ENCODE results near the gene CREB3L1. TPM values are rescaled to one million over a fixed set of nuclear protein-coding genes. Genes with fewer than 3 reads are reported as not detected.
A peak's percentile ranks its signal among the peaks of the same experiment; 100 is the strongest.

CREB3L1 gene
- total and polyA plus RNA-seq, 2 experiments from 2014 or later = 8.5 to 10.4 TPM

DNA sequence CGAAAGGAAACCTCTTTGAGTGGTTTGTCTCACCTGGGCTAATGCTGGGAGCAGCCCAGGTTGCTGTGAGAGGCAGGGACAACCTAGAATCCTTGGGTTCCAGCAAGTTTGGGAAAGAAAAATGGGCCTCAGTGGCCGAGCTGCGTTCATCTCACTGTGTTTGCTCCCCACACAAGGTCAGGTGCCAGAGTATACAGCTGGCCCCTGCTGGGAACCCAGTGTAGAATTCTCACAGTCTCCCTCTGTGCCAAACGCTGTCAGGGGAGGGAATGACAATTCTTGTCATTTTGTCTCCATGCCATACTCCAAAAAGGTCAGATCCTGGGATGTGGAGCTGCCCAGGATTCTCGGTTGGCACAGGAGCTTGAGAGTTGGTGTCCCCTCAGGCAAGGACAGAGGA, 74.1 kb downstream of the CREB3L1 start (continued):
- TF ChIP-seq, protein P1, sequence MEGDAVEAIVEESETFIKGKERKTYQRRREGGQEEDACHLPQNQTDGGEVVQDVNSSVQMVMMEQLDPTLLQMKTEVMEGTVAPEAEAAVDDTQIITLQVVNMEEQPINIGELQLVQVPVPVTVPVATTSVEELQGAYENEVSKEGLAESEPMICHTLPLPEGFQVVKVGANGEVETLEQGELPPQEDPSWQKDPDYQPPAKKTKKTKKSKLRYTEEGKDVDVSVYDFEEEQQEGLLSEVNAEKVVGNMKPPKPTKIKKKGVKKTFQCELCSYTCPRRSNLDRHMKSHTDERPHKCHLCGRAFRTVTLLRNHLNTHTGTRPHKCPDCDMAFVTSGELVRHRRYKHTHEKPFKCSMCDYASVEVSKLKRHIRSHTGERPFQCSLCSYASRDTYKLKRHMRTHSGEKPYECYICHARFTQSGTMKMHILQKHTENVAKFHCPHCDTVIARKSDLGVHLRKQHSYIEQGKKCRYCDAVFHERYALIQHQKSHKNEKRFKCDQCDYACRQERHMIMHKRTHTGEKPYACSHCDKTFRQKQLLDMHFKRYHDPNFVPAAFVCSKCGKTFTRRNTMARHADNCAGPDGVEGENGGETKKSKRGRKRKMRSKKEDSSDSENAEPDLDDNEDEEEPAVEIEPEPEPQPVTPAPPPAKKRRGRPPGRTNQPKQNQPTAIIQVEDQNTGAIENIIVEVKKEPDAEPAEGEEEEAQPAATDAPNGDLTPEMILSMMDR (conservative IDR thresholded peaks at IDR 0.05; ENCODE audit: low read depth in 2 of 2) = no peak
- TF ChIP-seq, protein P2, sequence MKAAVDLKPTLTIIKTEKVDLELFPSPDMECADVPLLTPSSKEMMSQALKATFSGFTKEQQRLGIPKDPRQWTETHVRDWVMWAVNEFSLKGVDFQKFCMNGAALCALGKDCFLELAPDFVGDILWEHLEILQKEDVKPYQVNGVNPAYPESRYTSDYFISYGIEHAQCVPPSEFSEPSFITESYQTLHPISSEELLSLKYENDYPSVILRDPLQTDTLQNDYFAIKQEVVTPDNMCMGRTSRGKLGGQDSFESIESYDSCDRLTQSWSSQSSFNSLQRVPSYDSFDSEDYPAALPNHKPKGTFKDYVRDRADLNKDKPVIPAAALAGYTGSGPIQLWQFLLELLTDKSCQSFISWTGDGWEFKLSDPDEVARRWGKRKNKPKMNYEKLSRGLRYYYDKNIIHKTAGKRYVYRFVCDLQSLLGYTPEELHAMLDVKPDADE (IDR thresholded peaks at IDR 0.05) = no peak

DNA sequence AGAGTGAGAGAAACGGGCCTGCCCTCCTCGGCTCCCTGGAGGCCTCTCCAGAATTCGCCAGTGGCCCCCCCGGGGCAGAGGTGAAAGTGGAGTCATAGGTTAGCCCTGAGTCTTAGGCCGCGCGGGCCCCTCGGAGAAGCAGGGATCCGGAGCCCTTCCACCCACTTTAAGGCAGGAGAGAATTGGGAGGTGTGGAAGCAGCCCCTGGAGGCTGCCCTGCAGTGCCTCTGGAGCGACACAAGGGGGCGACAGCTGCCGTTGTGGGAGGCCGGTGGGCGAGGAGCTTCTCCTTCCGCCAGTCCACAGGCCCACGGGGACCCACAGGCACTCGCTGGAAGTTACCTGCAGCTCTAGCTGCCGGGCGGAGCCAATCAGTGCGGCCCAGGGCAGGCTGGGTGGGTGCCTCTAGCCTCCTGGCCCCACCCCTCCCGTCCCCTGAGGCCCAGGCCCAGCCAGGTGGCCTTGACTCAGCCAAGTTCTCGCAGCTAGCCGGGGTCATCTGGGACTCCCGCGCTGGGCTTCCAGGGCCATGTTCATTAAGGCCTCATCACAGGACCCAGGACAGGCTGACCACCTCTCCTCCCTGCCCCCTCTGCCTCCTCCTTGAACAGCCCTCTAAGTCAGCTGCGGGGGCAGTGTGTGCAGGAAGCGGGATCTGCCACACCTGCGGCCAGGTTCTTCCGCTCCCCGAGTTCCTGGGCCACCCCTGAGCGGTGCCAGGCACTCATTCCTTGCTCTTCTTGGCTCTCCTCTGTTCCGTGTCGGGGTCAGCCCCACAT, 74.8 kb downstream of the CREB3L1 start:
- Mint-ChIP-seq H3K9me3 (no peaks in the 10 kb centered on the region), H3K36me3 (ENCODE audit: low read depth) (peaks cover 3% of the 10 kb centered on the region; the same call in 2 of the 3 replicates), H3K27me3 (ENCODE audit: insufficient read depth, low read depth, poor library complexity) (peaks cover 8% of the 10 kb centered on the region), H3K27ac (peak overlapping the region; percentile 82), H3K4me1 (peaks cover 69% of the 10 kb centered on the region), H3K4me3 (peak overlapping the region; percentile 40; the same call in 2 of the 3 replicates)
- DNase-seq (ENCODE audit: low spot score) = peak; percentile 85
- Histone ChIP-seq H3K27ac (ENCODE audit: low read depth) (peak overlapping the region; percentile 63; the same call in 1 of the 2 replicates), H3K79me2 (replicated peaks; ENCODE audit: insufficient read depth) (peaks cover 86% of the 10 kb centered on the region), H2AFZ (no peak overlapping the region), H3K4me1 (ENCODE audit: insufficient read depth) (peaks cover 53% of the 10 kb centered on the region), H3K4me2 (peak overlapping the region; percentile 69), H3K9me2 (ENCODE audit: insufficient read depth) (no peaks in the 10 kb centered on the region), H3K4me3 (no peak overlapping the region), H4K20me1 (replicated peaks; ENCODE audit: insufficient read depth) (peaks cover 34% of the 10 kb centered on the region), H3K27me3 (ENCODE audit: insufficient read depth) (no peaks in the 10 kb centered on the region), H3F3A (replicated peaks; ENCODE audit: low read depth) (peaks cover 6% of the 10 kb centered on the region; the same call in 1 of the 2 replicates), H3K36me3 (ENCODE audit: insufficient read depth) (no peaks in the 10 kb centered on the region; the same call in 1 of the 2 replicates)
- TF ChIP-seq STAT1 (IDR thresholded peaks at IDR 0.05; ENCODE audit: unreplicated experiment) (no peak), POLR2AphosphoS5 (IDR thresholded peaks at IDR 0.05; ENCODE audit: low read depth) (no peak), ZNF114 (CRISPR knock-in tag; IDR thresholded peaks at IDR 0.05) (no peak), EZH2phosphoT487 (IDR thresholded peaks at IDR 0.05; ENCODE audit: unreplicated experiment) (no peak)
- TF ChIP-seq, protein P1 (conservative IDR thresholded peaks at IDR 0.05; ENCODE audit: low read depth in 2 of 2) = peak; percentile 87 to 90
- TF ChIP-seq, protein P3, sequence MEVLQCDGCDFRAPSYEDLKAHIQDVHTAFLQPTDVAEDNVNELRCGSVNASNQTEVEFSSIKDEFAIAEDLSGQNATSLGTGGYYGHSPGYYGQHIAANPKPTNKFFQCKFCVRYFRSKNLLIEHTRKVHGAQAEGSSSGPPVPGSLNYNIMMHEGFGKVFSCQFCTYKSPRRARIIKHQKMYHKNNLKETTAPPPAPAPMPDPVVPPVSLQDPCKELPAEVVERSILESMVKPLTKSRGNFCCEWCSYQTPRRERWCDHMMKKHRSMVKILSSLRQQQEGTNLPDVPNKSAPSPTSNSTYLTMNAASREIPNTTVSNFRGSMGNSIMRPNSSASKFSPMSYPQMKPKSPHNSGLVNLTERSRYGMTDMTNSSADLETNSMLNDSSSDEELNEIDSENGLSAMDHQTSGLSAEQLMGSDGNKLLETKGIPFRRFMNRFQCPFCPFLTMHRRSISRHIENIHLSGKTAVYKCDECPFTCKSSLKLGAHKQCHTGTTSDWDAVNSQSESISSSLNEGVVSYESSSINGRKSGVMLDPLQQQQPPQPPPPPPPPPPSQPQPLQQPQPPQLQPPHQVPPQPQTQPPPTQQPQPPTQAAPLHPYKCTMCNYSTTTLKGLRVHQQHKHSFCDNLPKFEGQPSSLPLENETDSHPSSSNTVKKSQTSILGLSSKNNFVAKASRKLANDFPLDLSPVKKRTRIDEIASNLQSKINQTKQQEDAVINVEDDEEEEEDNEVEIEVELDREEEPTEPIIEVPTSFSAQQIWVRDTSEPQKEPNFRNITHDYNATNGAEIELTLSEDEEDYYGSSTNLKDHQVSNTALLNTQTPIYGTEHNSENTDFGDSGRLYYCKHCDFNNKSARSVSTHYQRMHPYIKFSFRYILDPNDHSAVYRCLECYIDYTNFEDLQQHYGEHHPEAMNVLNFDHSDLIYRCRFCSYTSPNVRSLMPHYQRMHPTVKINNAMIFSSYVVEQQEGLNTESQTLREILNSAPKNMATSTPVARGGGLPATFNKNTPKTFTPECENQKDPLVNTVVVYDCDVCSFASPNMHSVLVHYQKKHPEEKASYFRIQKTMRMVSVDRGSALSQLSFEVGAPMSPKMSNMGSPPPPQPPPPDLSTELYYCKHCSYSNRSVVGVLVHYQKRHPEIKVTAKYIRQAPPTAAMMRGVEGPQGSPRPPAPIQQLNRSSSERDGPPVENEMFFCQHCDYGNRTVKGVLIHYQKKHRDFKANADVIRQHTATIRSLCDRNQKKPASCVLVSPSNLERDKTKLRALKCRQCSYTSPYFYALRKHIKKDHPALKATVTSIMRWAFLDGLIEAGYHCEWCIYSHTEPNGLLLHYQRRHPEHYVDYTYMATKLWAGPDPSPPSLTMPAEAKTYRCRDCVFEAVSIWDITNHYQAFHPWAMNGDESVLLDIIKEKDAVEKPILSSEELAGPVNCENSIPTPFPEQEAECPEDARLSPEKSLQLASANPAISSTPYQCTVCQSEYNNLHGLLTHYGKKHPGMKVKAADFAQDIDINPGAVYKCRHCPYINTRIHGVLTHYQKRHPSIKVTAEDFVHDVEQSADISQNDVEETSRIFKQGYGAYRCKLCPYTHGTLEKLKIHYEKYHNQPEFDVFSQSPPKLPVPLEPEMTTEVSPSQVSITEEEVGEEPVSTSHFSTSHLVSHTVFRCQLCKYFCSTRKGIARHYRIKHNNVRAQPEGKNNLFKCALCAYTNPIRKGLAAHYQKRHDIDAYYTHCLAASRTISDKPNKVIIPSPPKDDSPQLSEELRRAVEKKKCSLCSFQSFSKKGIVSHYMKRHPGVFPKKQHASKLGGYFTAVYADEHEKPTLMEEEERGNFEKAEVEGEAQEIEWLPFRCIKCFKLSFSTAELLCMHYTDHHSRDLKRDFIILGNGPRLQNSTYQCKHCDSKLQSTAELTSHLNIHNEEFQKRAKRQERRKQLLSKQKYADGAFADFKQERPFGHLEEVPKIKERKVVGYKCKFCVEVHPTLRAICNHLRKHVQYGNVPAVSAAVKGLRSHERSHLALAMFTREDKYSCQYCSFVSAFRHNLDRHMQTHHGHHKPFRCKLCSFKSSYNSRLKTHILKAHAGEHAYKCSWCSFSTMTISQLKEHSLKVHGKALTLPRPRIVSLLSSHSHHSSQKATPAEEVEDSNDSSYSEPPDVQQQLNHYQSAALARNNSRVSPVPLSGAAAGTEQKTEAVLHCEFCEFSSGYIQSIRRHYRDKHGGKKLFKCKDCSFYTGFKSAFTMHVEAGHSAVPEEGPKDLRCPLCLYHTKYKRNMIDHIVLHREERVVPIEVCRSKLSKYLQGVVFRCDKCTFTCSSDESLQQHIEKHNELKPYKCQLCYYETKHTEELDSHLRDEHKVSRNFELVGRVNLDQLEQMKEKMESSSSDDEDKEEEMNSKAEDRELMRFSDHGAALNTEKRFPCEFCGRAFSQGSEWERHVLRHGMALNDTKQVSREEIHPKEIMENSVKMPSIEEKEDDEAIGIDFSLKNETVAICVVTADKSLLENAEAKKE (CRISPR knock-in tag; IDR thresholded peaks at IDR 0.05) = no peak
- peak; percentile 76 for ATAC-seq

All from GM23338 (cell line).